Spleen (tissue), 13 donors: ENCODE measurements around the gene ATP5IF1. TPM values are rescaled to one million over a fixed set of nuclear protein-coding genes. Genes with fewer than 3 reads are reported as not detected.
A peak's percentile ranks its signal among the peaks of the same experiment; 100 is the strongest.

Experiments
- DNase-seq: peaks from one replicate; pipeline ENCODE4 v3.0.0-alpha.2; 2020
- H3K27ac ChIP-seq, 8 donors: fragments of 200-600 bp; sonication (generic) in 7 of 8; 1 replicate in 4 of 8; 2 replicates in 4 of 8; pipeline versions ENCODE4 v1.5.0 to v1.8.0; 2016 to 2021; ENCODE audit warnings: inconsistent platforms in 4 of 8, mild to moderate bottlenecking in 4 of 8, moderate library complexity in 1 of 8
- H3K27me3 ChIP-seq, 7 donors: fragments of 200-600 bp; sonication (generic) in 6 of 7; replicated peaks in 1 of 7; 1 replicate in 4 of 7; 2 replicates in 3 of 7; pipeline versions ENCODE4 v1.5.0 to v1.8.0; 2016 to 2021; ENCODE audit warnings: inconsistent platforms in 3 of 7, mild to moderate bottlenecking in 1 of 7
- H3K36me3 ChIP-seq, 6 donors: fragments of 200-600 bp; sonication (generic) in 5 of 6; 1 replicate in 4 of 6; 2 replicates in 2 of 6; pipeline versions ENCODE4 v1.5.0 to v1.8.0; 2016 to 2021; ENCODE audit warnings: inconsistent platforms in 2 of 6
- H3K4me1 ChIP-seq, 6 donors: fragments of 200-600 bp; sonication (generic) in 5 of 6; 1 replicate in 3 of 6; 2 replicates in 3 of 6; pipeline versions ENCODE4 v1.5.0 to v1.8.0; 2016 to 2021; ENCODE audit warnings: inconsistent platforms in 3 of 6
- H3K4me3 ChIP-seq, 8 donors: fragments of 200-600 bp; sonication (generic) in 7 of 8; 1 replicate in 4 of 8; 2 replicates in 4 of 8; pipeline versions ENCODE4 v1.5.0 to v1.8.0; 2016 to 2021; ENCODE audit warnings: inconsistent platforms in 4 of 8, mild to moderate bottlenecking in 4 of 8, moderate library complexity in 2 of 8
- H3K9me3 ChIP-seq, 8 donors: fragments of 200-600 bp; sonication (generic) in 7 of 8; 1 replicate in 4 of 8; 2 replicates in 4 of 8; pipeline versions ENCODE4 v1.5.0 to v1.8.0; 2016 to 2021; ENCODE audit warnings: inconsistent platforms in 4 of 8
- POLR2A ChIP-seq, 3 donors: fragments of 450-650 bp; IDR thresholded peaks; one replicate each; pipeline ENCODE4 v1.5.1; 2017; ENCODE audit warnings: antibody characterized with exemption in 3 of 3, mild to moderate bottlenecking in 1 of 3
- POLR2AphosphoS5 ChIP-seq, 3 donors: sonication (generic); formaldehyde crosslinking; IDR thresholded peaks; one replicate each; pipeline ENCODE4 v1.5.1; 2017; ENCODE audit warnings: antibody characterized with exemption in 3 of 3
- WGBS, 5 donors: extraction: QIAGEN DNeasy Blood & Tissue Kit in 3 of 5; methylation state at CpG; one replicate each; pipeline versions ENCODE4 v1.1.5 to v1.1.7; 2013 to 2018; 5-methylcytosine and 5-hydroxymethylcytosine counted together
- intact Hi-C: fragments of 100-400 bp; cut with DNase I; formaldehyde crosslinking; loops from one replicate; pipeline ENCODE4 v1.15.0; 2023; ENCODE audit warnings: low total_unique reads
- long read RNA-seq, 2 donors: transcript quantifications; one replicate each; lab custom pipeline, GENCODE V29; 2026
- polyA plus RNA-seq, 3 donors: library from polyadenylated mRNA; stranded (reverse); fragments of 200-250 nt; gene quantifications; one replicate each; pipeline ENCODE4 v1.2.1, GENCODE V29; 2013
- total RNA-seq, 7 donors: library from RNA; depleted of rRNA in 3 of 7; stranded (reverse); fragments of >200 nt in 3 of 7; fragmentation: NEBNext Ultra II Directional in 4 of 7; extraction: Animal tissue kit (Norgen Biotek cat#: 25700) in 4 of 7; gene quantifications; one replicate each; pipeline versions ENCODE4 v1.1.0 to v1.2.1, GENCODE V29; 2016 to 2021
- TF ChIP-seq, protein P1 (sequence below), 11 experiments: fragments of 200-600 bp in 7 of 11; fragments of 450-650 bp in 4 of 11; sonication (generic) in 4 of 11; IDR thresholded peaks in 8 of 11; conservative IDR thresholded peaks in 3 of 11; 1 replicate in 7 of 11; 2 replicates in 4 of 11; pipeline versions ENCODE4 v1.4.0 to v1.8.0; 2016 to 2021; ENCODE audit warnings: antibody characterized with exemption in 11 of 11, inconsistent platforms in 4 of 11, mild to moderate bottlenecking in 1 of 11
- donor health status: healthy with polysubstance abuse.
- donor health status: DM: no; HTN: no; CAD: no; lungs with moderate emphysema.
- donor health status: DM: no; HTN: no; CAD: no.
- donor health status: Bipolar disorder and iron deficiency.
- donor health status: healthy.
- donor health status: DM: no; HTN: no; CAD: no.
- donor health status: DM: yes; HTN: yes; CAD: no.

The ATP5IF1 gene
- total RNA-seq (100 to 1,000 TPM in 3 of 7 donors, 10 to 100 TPM in 4; 75.4 to 231 (median 97.1) TPM), polyA plus RNA-seq (100 to 1,000 TPM; 340 to 411 (median 378) TPM)
- long read RNA-seq, donor 1, transcript ATP5IF1-201 (3 exons, 494 nt), result major isoform, 110 of 122 reads
- long read RNA-seq, donor 1, transcript ATP5IF1-202 (2 exons, 1,855 nt), result minor isoform, 7 of 122 reads
- long read RNA-seq, donor 1, partial matches to known transcripts, result 5 of 122 reads
- long read RNA-seq, donor 1, other reads (novel, unspliced or antisense), result 0 of 122 reads
- long read RNA-seq, donor 2, transcript ATP5IF1-201 (3 exons, 494 nt), result major isoform, 119 of 141 reads
- long read RNA-seq, donor 2, transcript ATP5IF1-202 (2 exons, 1,855 nt), result minor isoform, 10 of 141 reads
- long read RNA-seq, donor 2, partial matches to known transcripts, result 11 of 141 reads
- long read RNA-seq, donor 2, other reads (novel, unspliced or antisense), result 0 of 141 reads

DNA sequence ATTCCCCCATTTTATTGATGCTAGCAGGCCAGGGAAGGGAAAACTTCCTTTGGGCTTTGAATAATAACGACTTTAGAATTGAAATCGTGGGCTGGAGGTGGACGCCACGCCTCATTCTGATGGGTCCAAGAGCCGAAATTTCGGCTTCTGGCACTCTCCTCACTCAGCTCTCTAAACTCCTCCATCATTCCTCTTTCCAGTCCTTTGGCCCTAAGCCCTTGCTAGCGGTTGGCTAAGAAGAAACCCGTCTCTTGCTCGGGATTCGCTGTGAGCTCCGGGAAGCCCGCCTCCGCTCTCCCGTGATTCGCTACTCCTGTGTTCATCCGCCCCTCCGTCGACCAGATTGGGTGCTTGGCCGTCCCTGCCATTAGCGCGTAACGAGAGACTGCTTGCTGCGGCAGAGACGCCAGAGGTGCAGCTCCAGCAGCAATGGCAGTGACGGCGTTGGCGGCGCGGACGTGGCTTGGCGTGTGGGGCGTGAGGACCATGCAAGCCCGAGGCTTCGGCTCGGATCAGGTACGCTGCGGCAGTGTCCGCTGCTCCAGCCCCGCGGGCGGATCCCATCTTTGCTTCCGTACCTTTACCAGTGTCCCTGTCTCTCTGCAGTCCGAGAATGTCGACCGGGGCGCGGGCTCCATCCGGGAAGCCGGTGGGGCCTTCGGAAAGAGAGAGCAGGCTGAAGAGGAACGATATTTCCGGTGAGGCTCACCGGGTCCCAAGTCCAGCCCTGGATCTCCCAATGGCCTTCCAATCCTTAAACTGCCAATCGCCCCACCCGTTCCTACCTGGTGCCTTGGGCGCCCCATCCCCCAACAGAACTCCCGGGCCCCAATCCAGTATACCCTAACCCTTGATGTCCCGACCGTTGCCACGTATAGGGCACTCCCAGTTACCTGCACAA lies at the start of gene ATP5IF1:
ATP5IF1 (plus strand) TSS at position 370 of the 901 bp plus-strand sequence; CDS start at position 430, 60 bp downstream.
- H3K4me3 ChIP-seq, result peak within 1 kb of the TSS; percentile 72 to 94 (median 88)

DNA sequence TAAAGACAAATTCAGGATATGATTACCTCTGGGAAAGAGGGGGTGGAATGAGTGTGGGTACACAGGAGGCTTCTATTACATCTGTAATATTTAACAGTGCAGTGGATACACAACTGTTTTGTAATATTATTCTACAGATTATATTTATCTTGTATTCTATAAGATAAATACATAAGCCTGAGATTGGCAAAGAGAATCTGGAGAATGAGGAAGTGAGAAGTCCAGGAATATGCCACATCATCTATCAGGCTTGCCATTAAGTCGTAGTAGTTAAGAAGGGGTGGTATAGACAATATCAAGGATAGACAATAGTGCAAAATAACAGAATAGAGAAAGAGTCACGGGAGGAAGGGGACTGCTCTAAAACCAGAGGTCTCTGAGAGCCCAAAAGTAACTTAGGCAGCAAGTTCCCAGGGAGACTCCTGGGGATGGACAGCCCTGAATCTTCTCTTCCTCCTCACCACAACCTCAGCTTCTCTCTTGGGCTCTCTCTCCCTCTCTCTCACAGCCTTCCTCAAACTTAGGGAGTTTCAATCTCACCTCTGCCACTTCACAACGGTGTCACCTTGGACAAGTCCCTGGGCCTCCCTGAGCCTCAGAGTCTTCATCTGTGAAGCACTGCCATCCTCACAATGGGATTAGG lies 45.5 kb upstream of the ATP5IF1 start:
- Histone ChIP-seq H3K4me1 (peaks cover 0 to 44% (median 14%) of the 10 kb centered on the region in 6 donors), H3K9me3 (no peaks in the 10 kb centered on the region), H3K36me3 (peaks cover 0 to 18% (median 0%) of the 10 kb centered on the region in 6 donors), H3K27ac (peak overlapping the region in 7 of 8 donors; percentile 27 to 67 (median 54)), H3K27me3 (no peaks in the 10 kb centered on the region), H3K4me3 (no peak overlapping the region)
- TF ChIP-seq, protein P1, sequence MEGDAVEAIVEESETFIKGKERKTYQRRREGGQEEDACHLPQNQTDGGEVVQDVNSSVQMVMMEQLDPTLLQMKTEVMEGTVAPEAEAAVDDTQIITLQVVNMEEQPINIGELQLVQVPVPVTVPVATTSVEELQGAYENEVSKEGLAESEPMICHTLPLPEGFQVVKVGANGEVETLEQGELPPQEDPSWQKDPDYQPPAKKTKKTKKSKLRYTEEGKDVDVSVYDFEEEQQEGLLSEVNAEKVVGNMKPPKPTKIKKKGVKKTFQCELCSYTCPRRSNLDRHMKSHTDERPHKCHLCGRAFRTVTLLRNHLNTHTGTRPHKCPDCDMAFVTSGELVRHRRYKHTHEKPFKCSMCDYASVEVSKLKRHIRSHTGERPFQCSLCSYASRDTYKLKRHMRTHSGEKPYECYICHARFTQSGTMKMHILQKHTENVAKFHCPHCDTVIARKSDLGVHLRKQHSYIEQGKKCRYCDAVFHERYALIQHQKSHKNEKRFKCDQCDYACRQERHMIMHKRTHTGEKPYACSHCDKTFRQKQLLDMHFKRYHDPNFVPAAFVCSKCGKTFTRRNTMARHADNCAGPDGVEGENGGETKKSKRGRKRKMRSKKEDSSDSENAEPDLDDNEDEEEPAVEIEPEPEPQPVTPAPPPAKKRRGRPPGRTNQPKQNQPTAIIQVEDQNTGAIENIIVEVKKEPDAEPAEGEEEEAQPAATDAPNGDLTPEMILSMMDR (IDR thresholded peaks at IDR 0.05 in 8 of 11, conservative IDR thresholded peaks at IDR 0.05 in 3 of 11), result no peak
- TF ChIP-seq POLR2AphosphoS5 (IDR thresholded peaks at IDR 0.05) (no peak), POLR2A (IDR thresholded peaks at IDR 0.05) (no peak)
- intact Hi-C loops, result no loop called here
- DNase-seq, result no peak
- WGBS, 5 donors, result 36 to 60% (median 40%) methylated on average over 3 of the region's 3 CpGs

More for the DNA sequence above, at the start of gene ATP5IF1:
- Histone ChIP-seq H3K9me3 (no peaks in the 10 kb centered on the region), H3K27ac (peak within 1 kb of the TSS; percentile 80 to 94 (median 92)), H3K36me3 (peaks cover 0 to 26% (median 4%) of the 10 kb centered on the region in 6 donors), H3K27me3 (no peaks in the 10 kb centered on the region), H3K4me1 (peaks cover 31 to 85% (median 48%) of the 10 kb centered on the region in 6 donors)
- WGBS, 5 donors, result 0 to 1% (median 0%) methylated on average over 35 to 60 of the region's 60 CpGs
- intact Hi-C loops, result no loop called here
- peak in 2 of 3 donors; percentile 80 to 93 for TF ChIP-seq POLR2A (IDR thresholded peaks at IDR 0.05)
- TF ChIP-seq, protein P1 (IDR thresholded peaks at IDR 0.05 in 8 of 11, conservative IDR thresholded peaks at IDR 0.05 in 3 of 11), result peak in 1 of 11 experiments; percentile 17
- peak; percentile 99 to 100 (median 99) for TF ChIP-seq POLR2AphosphoS5 (IDR thresholded peaks at IDR 0.05)
- DNase-seq, result peak; percentile 97

DNA sequence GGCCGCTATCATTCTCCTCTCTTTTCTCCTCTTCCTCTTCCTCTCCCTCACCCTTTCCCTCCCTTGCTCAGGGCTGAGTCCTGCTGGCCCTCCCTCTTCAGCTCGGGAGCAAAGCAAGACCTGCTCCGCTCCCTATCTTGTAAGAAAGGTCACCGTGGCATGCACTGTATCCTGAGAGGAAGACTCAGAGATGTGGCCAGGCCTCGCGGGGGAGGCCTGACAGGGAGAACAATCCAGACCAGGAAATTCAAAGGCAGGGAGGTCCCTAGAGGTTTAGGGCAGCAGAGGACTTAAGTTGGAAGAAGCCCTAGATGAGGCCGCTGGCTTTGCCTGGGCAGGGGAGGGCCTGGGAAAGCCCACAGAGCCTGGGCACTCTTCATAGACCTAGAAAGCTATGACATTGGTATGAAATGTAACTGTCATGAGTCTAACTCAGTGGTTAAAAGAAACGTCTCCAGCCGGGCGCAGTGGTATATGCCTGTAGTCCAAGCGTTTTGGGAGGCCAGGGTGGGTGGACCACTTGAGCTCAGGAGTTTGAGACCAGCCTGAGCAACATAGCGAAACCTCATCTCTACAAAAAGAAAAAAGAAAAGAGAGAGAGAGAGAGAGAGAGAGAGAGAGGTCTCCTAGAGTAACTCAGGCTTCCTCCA lies 44.8 kb upstream of the ATP5IF1 start:
- Histone ChIP-seq H3K27me3 (no peaks in the 10 kb centered on the region), H3K9me3 (no peaks in the 10 kb centered on the region), H3K27ac (peak overlapping the region in 6 of 8 donors; percentile 27 to 67 (median 56)), H3K4me1 (peaks cover 0 to 44% (median 14%) of the 10 kb centered on the region in 6 donors), H3K4me3 (no peak overlapping the region), H3K36me3 (peaks cover 0 to 18% (median 0%) of the 10 kb centered on the region in 6 donors)
- peak in 1 of 3 donors; percentile 16 for TF ChIP-seq POLR2AphosphoS5 (IDR thresholded peaks at IDR 0.05)
- TF ChIP-seq, protein P1 (IDR thresholded peaks at IDR 0.05 in 8 of 11, conservative IDR thresholded peaks at IDR 0.05 in 3 of 11), result no peak
- 63 to 79% (median 76%) methylated on average over 12 of the region's 12 CpGs for WGBS, 5 donors
- no peak for DNase-seq
- intact Hi-C loops, result no loop called here
